Tongue (tissue), 2 donors: ENCODE results near the gene TTLL10. TPM values are rescaled to one million over a fixed set of nuclear protein-coding genes. Genes with fewer than 3 reads are reported as not detected.

Experiments
- DNase-seq: peaks from one replicate; pipeline ENCODE4 v3.0.0-alpha.2; 2015
- total RNA-seq: library from RNA; depleted of rRNA; stranded (reverse); fragments of >200 nt; gene quantifications from one replicate; pipeline ENCODE4 v1.2.3, GENCODE V29; 2014

The TTLL10 gene, protein sequence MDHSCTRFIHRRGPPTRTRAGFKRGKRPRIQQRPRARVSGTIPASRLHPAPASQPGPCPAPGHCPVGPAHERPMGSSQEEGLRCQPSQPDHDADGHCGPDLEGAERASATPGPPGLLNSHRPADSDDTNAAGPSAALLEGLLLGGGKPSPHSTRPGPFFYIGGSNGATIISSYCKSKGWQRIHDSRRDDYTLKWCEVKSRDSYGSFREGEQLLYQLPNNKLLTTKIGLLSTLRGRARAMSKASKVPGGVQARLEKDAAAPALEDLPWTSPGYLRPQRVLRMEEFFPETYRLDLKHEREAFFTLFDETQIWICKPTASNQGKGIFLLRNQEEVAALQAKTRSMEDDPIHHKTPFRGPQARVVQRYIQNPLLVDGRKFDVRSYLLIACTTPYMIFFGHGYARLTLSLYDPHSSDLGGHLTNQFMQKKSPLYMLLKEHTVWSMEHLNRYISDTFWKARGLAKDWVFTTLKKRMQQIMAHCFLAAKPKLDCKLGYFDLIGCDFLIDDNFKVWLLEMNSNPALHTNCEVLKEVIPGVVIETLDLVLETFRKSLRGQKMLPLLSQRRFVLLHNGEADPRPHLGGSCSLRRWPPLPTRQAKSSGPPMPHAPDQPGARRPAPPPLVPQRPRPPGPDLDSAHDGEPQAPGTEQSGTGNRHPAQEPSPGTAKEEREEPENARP
- 0.41 TPM for total RNA-seq

DNA sequence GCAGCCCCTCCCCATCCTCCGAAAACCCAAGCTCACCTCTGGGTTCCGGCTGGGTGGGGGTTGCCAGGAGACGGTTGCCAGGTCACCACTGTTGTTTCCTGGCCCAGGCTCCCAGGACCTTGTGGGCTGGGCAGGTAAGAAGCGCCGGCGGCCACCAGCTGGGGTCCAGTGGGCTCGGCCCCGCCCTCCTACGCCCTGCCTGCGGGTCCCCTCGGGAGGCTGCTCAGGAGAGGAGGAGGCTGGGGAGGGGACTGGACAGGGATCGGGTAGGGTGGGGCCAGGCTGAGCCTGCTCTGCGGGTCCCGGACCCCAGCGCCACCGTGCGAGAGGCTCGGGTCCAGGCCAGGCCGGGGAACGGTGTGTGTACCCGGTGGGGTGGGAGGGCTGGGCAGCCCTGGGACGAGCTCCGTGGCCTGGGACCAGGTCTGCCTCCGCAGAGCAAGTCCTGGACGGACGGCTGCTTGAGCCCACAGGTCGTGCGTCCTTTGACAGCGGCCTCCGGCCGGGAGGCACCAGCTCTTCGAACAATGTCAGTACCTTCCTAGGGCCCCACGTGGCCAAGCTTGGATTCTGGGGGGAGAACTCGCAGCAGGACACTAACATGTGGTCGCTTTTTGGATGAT, at the start of gene TTLL10:
TSS of gene TTLL10 (plus strand) at position 88 of the 623 bp plus-strand sequence. CDS start 5,336 bp downstream, outside the sequence.
- DNase-seq: peak; percentile 19

DNA sequence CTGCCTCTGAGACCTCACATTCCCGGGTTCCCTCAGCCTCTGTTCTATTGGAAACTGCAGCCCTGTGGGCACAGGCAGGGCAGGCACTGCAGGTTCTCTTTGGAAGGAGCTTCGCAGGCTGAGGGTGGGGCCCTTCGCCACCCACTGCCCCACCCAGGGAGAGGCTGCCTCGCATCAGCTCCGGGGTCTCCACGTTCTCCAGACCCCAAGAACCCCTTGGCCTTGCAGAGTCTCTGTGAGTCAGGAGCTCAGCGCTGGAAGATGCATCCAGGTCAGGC, 49.2 kb upstream of the TTLL10 start:
- DNase-seq: no peak

DNA sequence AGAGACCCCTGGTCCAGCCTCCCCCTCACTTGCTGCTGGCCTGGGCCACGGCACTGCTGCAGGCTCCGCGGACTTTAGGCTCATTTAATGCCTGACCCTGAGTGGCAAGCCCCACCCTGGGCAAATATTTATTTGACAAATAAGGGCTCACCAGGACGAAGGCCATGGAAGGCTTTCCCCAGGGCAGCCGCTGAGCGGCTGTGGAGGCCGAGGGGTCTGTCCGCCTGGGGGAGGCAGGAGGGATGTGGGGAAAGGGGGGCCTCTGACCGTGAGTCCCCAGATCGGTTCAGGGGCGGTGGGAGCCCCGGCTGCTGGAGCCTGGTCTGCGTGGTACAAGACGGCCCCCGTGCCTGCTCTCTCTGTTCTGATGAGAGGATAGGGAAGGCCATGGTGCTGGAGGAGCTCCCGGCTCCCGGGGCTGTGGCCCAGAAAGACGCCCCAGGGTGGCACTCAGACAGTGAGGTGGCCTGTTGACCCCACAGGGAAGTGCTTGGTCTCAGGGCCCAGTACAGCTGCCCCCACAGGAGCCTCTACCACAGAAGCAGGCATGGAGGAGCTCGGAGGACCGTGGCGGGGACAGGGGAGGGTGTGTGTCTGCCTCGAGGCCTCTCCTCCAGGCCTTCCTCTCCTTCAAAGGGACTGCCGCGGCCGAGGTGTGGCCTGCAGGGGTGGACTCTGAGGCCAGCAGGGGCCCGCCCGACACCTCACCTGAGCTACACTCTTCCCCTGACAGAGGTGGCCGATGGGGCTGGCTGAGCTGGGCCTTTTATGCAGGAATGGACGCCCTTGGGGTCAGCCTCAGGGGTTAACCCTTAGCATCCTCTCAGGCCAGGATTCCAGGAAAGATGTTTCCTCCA, 48.7 kb upstream of the TTLL10 start:
- no peak for DNase-seq

DNA sequence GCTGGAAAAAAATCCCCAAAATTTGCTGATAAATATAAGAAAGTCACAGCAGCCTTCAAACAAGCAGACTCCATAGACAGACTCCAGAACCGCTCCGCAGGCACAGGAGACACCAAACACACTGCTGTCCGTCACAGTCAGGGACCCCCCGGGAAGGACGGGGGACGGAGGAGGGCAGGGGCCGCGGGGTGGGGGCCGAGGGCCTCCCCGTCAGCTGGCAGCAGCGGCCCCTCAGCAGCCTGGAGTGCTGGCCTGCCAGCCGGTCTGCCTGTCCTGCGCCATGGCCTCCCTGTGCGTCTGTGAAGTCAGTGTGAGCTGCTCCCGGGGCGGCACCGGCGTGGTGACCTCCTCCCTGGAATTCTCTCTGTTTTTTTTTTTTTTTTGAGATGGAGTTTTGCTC, 47.7 kb upstream of the TTLL10 start:
- DNase-seq: no peak

DNA sequence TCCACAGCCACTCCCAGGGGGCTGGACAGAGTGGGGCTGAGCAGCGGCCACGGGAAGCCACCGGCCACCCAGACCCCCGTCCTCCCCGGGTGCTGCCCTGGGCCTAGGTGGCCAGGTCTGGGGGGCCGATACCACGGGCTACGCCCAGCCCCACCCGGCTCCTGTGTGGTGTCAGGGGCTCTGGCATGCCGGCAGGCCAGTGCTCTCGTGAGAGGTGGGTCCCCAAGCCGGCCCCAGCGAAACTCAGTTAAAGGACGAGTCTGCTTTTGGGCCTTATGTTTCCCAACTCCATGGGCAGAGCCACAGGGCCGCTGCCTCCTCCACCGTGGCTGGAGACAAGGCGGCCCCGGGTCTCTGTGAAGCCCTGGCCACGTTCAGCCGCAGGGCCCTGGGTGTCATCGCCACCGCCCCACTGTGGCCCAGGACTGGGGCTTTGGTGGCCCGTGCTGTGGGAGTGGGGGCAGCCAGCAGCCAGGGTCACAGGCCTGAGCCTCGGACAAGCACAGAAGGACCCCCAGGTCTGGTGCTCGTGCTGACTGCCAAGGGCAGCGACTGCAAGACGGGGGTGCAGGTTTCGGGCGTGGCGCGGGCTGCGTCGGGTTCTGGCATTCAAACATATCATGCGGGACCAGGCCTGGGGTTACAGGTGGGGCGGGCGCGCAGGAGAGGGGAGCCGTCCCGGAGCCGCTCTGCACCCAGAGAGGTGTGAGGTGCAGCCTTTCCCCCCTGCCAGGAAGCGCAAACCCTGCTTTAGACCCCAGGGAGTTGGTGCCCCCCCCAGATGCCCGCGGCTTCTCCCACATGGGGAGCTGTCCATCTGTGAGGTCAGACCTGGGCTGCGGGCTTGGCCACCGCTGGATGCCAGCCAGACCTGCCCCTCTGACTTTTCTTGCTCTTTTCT, 45.9 kb upstream of the TTLL10 start:
- DNase-seq: no peak

DNA sequence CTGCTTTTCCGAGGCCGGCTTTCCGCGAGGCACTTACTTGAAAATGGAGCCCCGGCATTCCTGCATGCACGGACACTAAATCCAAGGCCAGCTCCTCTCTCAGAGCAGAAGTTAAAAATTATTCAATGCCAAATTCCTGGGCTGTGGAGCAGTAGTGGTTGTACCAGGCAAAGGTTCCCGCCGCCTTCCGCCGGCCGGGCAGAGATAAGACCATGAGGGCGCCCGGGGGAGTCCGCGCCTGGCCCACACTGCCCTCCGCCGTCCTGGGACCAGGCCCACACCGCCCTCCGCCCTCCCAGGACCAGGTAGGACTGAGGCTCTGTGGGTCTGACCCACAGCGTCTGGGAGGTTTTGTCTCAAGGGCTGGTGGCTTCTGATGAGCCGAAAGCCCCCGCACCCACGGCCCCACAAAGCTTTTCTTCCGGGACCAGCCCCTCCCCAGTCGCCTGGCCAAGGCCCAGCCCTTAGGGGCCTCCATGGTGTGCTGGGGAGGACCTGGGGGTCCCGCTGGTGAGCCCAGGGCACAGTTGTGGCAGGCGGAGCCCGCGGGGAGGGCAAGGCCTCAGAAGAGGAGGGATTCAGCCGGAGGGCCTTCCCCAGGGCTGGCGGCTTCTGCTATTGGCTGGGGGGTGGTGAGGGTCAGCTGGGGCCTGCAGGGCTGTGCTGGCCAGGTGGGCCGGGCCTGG, 45.1 kb upstream of the TTLL10 start:
- DNase-seq: no peak

DNA sequence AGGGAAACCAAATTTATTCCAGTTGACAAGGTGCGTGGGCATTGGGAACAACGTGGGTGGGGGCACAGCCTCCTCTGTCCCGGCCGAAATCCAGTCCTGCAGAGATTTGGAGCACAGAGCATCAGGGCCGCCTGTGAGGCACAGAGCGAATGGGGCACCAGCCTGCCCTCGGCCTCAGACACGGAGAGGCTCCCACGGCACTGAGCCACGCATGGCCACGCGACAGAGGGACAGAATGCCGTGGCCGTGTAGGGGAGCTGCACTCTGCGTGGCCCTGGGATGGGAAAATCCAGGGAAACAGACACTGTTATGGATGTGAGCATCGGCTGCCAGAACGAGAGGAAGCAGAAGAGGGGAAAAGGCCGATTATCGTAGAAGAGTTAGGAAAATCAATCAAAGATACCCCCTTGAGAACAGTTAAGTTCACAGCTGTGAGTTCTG, 44.3 kb upstream of the TTLL10 start:
- DNase-seq: no peak

DNA sequence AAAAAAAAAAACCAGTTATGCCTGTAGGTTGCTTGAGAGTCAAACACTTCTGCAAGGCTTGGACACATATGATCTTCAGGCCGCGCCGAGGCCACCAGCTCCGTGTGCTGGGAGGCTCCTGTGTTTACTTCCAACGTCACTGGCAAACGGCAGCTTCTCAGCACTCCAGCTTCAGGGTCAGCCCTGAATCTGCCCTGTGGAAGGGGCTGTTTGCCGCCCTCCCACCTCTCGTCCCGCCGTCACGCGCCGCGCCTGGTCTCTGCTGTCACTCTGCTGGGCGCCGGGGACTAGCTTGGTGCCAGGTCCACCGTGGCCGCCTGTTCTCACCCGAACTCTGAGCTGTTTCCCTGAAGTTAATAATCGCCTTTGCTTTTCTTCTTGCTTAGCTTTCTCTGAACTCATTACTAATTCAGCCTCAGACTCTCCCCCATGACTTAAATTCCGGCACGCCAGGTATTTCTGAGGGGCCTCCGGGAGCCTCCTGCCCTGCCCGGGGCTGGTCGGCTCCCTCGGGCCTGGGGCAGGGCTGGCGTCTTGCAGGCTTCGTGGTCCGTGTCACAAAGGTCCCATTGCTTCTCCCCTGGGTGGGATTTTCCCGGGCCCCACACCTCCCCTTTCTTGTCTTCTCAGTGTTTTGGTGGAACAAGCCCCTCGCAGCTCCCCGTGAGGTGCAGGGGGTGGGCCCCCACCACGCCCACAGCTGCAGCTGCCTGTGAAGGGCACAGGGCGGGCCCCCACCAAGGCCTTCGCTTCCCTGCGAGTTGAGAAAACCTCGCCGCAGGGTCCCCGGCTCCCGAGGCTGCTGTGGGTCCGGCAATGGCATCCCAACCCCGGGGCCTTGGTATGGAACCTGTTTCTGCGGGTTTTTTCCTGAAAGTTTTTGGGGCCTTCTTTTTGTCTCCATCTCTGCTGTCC, 43.2 kb upstream of the TTLL10 start:
- no peak for DNase-seq

DNA sequence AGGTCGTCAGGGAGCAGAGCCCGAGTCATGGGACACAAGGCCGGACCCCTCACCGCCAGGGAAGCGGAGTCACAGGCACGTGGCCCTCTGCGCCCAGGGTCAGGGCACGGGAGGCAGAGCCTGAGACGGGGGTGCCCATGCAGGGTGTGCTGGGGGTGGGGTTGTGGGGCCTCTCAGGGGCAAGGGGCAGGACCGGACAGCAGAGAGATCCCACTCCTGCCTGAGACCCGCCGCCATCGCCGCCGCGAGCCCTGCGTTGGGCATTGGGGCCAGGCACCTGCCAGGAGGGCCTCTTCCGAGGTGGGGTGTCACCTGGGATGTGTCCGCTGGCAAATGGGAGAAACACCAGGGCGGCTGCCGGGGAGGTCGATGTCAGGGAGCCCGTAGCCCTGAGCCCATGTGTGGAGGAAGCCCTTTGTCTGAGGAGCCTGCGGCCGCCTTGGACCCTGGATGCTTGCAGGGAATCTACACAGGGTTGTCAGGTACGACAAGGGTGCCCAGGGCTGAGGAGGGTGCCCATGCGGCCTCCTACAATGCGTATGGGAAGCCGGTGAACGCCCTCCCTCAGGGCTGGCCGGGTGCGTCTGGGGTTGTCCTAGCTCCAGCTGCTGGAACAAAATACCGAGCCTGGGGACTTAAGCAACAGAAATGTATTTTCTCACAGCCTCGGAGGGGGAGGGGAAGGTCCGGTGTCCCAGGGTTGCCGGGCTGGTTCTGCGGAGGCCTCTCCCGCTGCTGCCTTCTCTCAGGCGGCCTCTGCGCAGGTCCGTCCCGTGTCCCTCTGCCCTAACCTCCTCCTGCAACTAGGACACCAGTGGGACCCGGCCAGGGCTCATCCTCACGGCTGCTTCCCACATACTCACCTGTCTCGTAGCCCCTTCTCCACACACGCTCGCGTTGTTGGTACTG, 41.4 kb upstream of the TTLL10 start:
- DNase-seq: peak; percentile 52

DNA sequence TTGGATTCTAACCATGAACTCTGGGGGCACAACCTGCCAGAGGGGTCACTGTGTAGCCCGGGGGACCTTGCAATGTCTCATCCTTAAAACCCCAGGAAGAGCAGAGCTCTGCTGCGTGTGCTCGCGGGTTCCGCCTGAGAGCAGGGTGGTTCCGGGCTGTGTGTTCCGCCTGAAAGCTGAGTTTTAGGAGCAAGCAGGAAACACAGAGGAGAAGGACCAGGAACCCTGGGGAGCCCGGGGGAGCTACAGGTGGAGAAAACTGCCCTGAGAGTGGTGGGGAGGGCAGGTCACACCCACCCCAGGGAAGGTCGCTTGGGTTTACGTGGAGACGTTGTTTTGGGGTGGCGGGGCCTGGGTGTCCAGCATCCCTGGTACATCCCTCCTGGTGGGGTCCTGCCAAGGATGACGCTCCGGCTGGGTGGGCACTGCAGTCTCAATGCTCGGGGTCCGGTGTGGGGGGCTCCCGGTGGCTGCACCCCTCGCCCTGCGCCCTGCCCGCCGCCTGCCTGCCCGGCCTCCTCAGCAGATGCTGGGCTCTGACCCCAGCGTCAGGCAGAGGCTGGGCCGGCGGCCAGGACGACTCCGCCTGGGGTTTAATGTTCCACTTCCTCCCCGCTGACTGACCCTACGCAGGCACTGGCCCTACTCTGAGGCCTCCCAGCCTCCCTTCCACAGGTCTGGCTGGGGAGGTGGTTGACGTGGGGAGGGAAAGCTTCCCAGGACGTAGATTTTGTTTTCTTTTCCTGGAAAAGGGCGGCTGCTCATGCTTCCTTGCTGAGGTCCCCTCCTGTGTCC, 40.5 kb upstream of the TTLL10 start:
- DNase-seq: peak; percentile 80

DNA sequence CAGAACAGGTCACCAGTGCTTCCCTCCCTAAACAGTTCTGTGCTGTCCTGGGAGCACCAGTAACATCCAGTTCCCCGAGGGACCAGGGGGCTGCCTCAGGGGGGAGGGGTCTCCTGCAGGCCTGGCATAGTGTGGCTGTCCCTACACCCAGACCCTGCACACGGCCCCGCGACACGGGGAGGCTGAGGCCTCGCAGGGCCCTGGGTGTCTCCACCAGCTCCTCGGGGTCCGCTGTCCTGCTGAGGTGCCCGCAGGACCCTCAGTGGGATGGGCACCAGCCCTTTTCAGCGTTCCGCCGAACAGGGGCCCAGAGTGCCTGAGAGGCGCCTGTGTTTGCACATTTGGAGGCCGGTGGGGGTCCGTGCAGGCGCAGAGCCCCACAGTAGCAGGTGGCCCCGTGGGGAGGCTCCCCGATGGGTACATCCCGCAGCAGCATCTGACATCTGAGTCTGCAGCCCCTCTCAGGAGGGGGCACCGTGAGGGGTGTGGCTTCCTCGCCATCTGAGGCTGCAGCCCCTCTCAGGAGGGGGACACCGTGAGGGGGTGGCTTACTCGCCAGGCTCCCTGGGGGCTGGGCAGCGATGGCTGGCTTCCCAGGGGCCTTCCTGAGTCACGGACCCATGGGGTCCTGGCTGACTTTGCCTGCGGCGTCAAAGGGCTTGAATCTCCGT, 39.2 kb upstream of the TTLL10 start:
- DNase-seq: no peak

DNA sequence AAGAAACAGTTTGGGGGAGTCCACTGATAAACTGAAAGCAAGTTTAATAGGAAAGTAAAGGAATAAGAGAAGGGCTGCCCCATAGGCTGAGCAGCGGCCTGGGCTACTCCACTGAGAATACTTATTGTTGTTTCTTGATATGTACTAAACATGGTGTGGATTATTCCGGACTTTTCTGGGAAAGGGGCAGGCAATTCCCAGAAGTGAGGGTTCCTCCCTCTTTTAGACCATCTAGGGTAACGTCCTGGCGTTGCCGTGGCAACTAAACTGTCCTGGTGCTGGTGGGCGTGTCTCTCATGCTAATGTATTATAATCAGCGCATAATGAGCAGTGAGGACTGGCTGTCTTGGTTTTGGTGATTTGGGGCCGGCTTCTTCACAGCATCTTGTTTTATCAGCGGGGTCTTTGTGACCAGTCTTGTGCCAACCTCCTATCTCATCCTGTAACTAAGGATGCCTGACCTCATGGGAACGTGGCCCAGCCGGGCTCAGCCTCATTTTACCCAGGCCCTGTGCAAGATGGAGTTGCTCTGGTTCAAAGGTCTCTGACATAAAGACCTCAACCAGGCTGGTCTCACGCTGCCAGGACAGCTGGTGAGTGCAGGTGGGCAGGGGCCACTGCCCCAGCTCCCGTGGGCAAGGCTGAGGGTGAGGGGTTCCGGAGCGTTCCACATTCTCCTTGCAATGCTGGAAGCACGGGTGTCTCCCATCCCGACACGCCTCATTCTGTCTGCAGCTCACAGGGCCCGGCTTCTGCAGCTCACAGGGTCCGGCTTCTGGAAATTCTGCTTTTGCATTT, 38.1 kb upstream of the TTLL10 start:
- DNase-seq: peak; percentile 40

DNA sequence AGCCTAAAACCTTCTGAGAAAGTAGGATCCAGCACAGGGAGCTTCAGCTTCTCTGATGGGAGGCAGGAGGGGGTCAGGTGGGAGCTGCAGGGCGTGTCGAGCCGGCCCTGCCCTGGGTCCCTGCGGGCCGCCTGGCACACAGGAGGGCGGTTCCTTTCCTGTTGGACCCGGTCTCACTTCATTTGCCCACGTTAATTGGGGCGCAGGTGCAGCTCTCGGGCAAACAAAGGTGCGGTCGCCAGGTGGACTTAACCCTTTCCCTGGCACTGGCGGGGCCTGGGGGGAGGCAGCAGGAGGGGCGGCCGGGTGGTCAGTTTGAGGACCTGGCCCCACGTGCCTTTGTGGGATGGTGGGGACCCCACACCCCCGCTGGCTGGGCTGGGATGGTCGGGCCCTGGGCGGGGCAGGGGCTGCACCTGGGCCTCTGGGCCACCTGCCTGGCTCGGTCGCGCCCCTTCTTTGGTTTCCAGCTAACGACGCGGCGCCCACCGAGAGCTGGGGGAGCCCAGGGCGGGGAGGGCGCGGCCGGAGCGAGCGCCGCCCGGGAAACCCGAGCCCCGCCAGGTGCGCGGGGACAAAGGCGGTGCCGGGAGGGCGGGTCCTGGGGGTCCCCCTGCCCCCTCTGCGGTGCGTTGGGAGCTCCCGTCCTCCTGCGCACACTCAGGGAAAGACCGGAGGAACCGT, 37.0 kb upstream of the TTLL10 start:
- DNase-seq: peak; percentile 28

DNA sequence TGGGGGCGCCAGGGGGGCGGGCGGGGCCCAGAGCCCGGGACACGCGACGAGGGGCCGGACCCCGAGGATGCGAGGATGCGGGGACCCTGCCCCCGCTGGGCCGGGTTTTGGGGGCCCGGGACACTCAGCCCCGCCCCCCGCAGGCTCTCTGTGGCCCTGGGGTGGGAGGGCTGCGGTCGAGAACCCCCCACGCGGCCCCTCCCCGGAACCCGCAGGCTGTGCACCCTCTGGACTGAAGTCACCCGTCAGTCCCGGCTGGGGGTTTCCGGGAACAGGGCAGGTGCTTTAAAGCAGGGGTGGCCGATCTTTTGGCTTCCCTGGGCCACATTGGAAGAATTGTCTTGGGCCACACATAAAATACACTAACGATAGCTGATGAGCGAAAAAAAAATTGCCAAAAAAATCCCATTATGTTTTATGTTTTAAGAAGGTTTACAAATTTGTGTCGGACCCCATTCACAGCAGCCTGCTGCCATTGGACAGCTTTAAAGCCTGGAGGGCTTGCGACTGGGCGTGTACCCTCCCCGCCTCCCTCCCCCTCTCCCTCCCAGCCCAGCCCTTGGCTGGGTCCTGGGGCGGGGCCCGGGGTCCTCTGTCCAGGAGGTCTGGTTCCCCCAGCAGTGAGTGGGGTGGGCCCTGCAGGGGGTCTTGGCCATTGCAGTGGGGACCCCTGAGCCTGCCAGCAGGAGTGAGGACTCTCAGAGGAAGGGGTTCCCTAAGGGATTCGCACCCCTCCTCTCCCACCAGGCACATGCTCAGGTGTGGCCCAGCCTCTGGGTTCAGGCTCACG, 36.2 kb upstream of the TTLL10 start:
- DNase-seq: no peak

DNA sequence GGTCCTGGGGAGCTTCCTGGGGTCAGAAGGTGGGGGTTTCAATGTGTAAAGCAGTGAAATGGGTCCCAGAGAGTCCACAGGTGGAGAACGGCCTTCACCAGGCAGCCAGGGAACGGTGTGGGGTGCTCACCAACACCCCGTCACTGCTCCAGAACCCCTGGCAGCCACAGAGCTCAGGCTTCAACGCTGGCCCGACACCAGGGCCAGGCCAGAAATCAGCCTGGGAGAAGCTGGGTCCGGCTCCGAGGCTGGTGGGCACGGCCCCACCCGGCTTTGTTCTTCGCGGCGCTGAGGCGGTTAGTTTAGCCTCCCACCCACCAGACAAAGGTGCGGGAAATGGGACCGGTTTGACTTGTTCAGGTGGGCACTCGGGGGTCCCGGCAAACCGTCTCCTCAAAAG, 33.0 kb upstream of the TTLL10 start:
- DNase-seq: no peak
